Activated T-cell treated with anti-CD3 and anti-CD28 coated beads, Interleukin-2, amount 50 U/mL, for 4 hours (primary cell): ENCODE measurements around the gene ATOH8. TPM values are rescaled to one million over a fixed set of nuclear protein-coding genes. Genes with fewer than 3 reads are reported as not detected.

Experiments used
- ATAC-seq, 2 donors: fragments of 200-7000 bp; cut with Tn5 transposase; one replicate each; pipeline ENCODE4 v1.10.0; 2021
- DNase-seq: peaks from one replicate; pipeline ENCODE4 v3.0.0-alpha.2; 2020
- H3K27me3 Mint-ChIP-seq: one replicate; pipeline ENCODE4 v1.8.0; 2021; ENCODE audit warnings: low read depth, mixed read lengths
- H3K36me3 Mint-ChIP-seq: one replicate; pipeline ENCODE4 v1.8.0; 2022; ENCODE audit warnings: mixed read lengths; ENCODE audit not compliant: insufficient read depth
- H3K4me1 Mint-ChIP-seq: one replicate; pipeline ENCODE4 v1.8.0; 2021; ENCODE audit warnings: low read depth, mixed read lengths
- H3K4me3 Mint-ChIP-seq: one replicate; pipeline ENCODE4 v1.8.0; 2021; ENCODE audit warnings: mild to moderate bottlenecking, moderate library complexity, mixed read lengths
- H3K9me3 Mint-ChIP-seq: one replicate; pipeline ENCODE4 v1.8.0; 2021; ENCODE audit warnings: mixed read lengths
- total RNA-seq, 3 donors: library from RNA; stranded (reverse); gene quantifications; one replicate each; pipeline ENCODE4 v1.2.1, GENCODE V29; 2021

The ATOH8 gene
- total RNA-seq, result not detected

GRCh38 chr2:85753525-85754312 is at the start of gene ATOH8:
TSS of gene ATOH8 (plus strand) at chr2:85753991. CDS start at chr2:85754190, 199 bp downstream.
- ATAC-seq, result peak; percentile 19 to 31
- H3K4me1 Mint-ChIP-seq, result peaks cover 15% of the 10 kb centered on the region
- peak within 1 kb of the TSS; percentile 76 for H3K4me3 Mint-ChIP-seq
- DNase-seq, result no peak
- H3K36me3 Mint-ChIP-seq, result no peaks in the 10 kb centered on the region
- H3K9me3 Mint-ChIP-seq, result no peaks in the 10 kb centered on the region
- peaks cover 75% of the 10 kb centered on the region for H3K27me3 Mint-ChIP-seq

- Mint-ChIP-seq H3K4me1 (peaks cover 41% of the 10 kb centered on the region), H3K9me3 (no peaks in the 10 kb centered on the region), H3K27me3 (peaks cover 14% of the 10 kb centered on the region), H3K4me3 (no peak overlapping the region), H3K36me3 (no peaks in the 10 kb centered on the region)
- DNase-seq, result no peak
- ATAC-seq, result no peak
Observed at GRCh38 chr2:85704038-85704437, 49.8 kb upstream of the ATOH8 start.

DNA sequence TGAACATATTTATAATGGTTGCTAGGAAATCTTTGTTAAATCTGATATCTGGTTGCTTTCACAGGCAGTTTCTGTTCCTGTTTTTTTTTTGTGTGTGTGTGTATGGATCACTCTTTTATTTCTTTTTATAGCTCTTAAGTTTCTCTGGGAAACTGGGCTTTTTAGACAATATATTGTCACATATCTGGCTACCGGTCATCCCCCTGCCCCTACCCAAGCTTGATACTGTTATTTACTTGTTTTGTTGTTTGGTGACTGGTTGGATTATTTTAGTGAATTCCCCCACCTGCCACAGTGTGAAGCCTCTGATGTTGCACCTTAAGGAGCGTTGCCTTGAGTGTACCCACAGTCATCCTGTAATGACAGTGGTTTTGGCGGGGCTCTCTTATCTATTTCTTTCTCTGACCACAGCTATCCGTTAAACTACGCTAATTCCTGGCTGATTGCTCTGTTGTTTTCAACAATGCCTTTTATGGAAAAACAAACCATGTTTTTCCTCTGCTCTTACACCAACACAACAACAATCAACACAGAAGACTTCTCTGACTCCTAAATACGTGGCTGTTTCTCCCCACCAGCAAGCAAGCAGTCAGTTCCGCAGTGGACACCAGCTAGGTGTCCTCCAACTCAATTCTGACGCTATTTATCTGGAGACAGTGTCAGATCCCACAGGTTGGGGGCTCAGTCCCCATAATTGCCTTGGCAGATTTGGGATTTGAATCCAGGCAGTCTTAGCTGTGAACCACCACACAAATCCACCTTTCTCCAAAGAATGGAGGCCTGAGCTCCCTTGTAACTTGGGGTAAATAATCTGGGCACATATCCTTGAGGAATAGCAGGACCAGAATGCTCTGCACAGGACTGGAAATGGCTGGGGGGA is 48.8 kb upstream of the ATOH8 start:
- Mint-ChIP-seq H3K9me3 (no peaks in the 10 kb centered on the region), H3K27me3 (peaks cover 14% of the 10 kb centered on the region), H3K4me3 (no peak overlapping the region), H3K4me1 (peaks cover 39% of the 10 kb centered on the region), H3K36me3 (no peaks in the 10 kb centered on the region)
- DNase-seq (no peak), ATAC-seq (peak in 1 of 2 donors; percentile 41)

DNA sequence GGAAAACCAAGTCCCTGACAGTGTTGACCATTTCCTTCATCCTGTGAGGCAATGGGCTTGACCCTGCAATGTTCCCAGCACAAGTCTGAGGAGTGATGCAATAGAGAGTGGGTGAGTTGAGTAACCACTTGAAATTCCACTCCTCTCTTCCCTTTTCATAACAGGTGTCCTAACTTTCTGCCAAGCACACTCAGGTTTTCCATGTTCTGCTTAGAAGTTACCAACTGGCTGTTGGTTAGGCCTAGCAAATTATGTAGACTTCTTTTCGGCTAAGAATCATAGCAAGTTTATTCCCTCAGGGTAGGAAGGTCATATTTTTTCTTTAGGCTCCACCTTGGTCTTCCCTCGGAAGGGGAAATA is 48.1 kb upstream of the ATOH8 start:
- ATAC-seq (no peak), DNase-seq (no peak)
- Mint-ChIP-seq H3K4me3 (no peak overlapping the region), H3K4me1 (peaks cover 39% of the 10 kb centered on the region), H3K9me3 (no peaks in the 10 kb centered on the region), H3K36me3 (no peaks in the 10 kb centered on the region), H3K27me3 (peaks cover 14% of the 10 kb centered on the region)

- no peaks in the 10 kb centered on the region for H3K9me3 Mint-ChIP-seq
- no peaks in the 10 kb centered on the region for H3K36me3 Mint-ChIP-seq
- DNase-seq, result no peak
- peaks cover 14% of the 10 kb centered on the region for H3K27me3 Mint-ChIP-seq
- H3K4me1 Mint-ChIP-seq, result peaks cover 37% of the 10 kb centered on the region
- no peak overlapping the region for H3K4me3 Mint-ChIP-seq
- no peak for ATAC-seq
Observed at GRCh38 chr2:85706063-85706462, 47.7 kb upstream of the ATOH8 start.

- H3K4me3 Mint-ChIP-seq, result no peak overlapping the region
- no peaks in the 10 kb centered on the region for H3K9me3 Mint-ChIP-seq
- H3K4me1 Mint-ChIP-seq, result peaks cover 35% of the 10 kb centered on the region
- H3K36me3 Mint-ChIP-seq, result no peaks in the 10 kb centered on the region
- no peak for DNase-seq
- ATAC-seq, result peak in 1 of 2 donors; percentile 4
- peaks cover 14% of the 10 kb centered on the region for H3K27me3 Mint-ChIP-seq
Observed at GRCh38 chr2:85706599-85707296, 47.0 kb upstream of the ATOH8 start.

DNA sequence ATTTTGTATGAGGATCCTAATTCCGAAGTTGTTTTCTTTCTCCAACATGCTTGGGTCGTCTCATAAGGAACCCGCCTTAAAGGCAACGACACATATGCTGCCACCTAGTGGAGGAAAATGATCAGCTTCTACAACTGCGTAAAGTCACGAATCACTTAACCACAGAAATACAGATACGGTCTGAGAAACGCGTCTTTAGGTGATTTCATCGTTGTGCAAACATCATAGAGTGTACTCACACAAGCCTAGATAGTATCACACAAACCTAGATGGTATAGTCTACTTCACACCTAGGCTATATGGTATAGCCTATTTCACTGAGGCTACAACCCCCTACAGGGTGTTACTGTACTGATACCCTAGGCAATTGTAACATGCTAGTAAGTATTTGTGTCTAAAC is 46.5 kb upstream of the ATOH8 start:
- DNase-seq (peak; percentile 45), ATAC-seq (peak; percentile 88)
- Mint-ChIP-seq H3K9me3 (no peaks in the 10 kb centered on the region), H3K27me3 (peaks cover 14% of the 10 kb centered on the region), H3K36me3 (no peaks in the 10 kb centered on the region), H3K4me1 (peaks cover 30% of the 10 kb centered on the region), H3K4me3 (no peak overlapping the region)

DNA sequence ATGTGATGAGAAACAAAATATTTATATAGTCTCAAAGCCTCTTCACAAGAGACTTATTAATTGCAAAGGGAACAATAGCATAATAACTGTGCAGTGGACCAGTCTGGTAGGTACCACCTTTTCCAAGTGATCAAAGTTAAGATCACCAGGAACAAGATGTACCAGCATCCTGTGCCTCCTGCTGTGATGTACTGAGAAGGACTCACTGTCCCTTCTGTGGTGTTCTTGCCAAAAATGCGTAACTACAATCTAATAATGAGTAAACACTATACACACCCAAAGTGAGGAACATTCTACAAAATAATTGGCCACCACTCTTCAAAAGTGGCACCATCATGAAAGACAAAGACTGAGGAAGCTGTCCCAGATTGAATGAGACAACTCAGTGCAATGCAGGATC is 45.1 kb upstream of the ATOH8 start:
- DNase-seq (no peak), ATAC-seq (no peak)
- Mint-ChIP-seq H3K27me3 (peaks cover 14% of the 10 kb centered on the region), H3K36me3 (no peaks in the 10 kb centered on the region), H3K4me1 (peaks cover 19% of the 10 kb centered on the region), H3K4me3 (no peak overlapping the region), H3K9me3 (no peaks in the 10 kb centered on the region)

- H3K4me1 Mint-ChIP-seq, result peaks cover 22% of the 10 kb centered on the region
- no peak overlapping the region for H3K4me3 Mint-ChIP-seq
- no peaks in the 10 kb centered on the region for H3K9me3 Mint-ChIP-seq
- ATAC-seq (no peak), DNase-seq (no peak)
- no peaks in the 10 kb centered on the region for H3K36me3 Mint-ChIP-seq
- peaks cover 14% of the 10 kb centered on the region for H3K27me3 Mint-ChIP-seq
Observed at GRCh38 chr2:85709401-85709811, 44.4 kb upstream of the ATOH8 start.

GRCh38 chr2:85710687-85711577 is 42.9 kb upstream of the ATOH8 start:
- no peak for ATAC-seq

DNA sequence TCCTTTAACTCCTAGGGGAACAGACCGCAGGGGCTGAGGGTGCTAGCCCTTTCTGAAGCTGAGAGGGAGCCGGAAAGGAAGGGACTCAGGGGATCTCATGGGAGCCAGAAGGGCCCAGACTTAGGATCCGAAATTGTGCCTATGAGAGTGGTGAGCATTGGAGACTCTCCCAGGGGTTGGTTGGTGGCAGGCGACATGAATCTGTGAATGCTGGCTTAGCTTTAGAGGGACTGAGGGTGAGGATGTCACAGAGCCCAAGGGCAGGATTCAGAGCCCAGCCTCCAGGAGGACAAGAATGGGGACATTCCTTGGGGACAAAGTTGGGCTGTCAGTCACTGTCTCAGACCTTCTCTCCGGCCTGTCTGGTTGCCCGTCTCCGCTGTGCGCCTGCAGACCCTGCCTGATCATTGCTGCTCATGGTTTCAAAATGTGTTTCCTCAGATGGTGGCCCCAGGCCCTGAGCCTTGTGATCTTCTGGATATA is 42.2 kb upstream of the ATOH8 start:
- DNase-seq, result no peak
- H3K4me3 Mint-ChIP-seq, result no peak overlapping the region
- no peaks in the 10 kb centered on the region for H3K9me3 Mint-ChIP-seq
- no peak for ATAC-seq
- no peaks in the 10 kb centered on the region for H3K36me3 Mint-ChIP-seq
- peaks cover 10% of the 10 kb centered on the region for H3K4me1 Mint-ChIP-seq
- peaks cover 10% of the 10 kb centered on the region for H3K27me3 Mint-ChIP-seq

More at GRCh38 chr2:85710687-85711577, 42.9 kb upstream of the ATOH8 start:
- H3K9me3 Mint-ChIP-seq, result no peaks in the 10 kb centered on the region
- no peaks in the 10 kb centered on the region for H3K36me3 Mint-ChIP-seq
- H3K4me1 Mint-ChIP-seq, result peaks cover 11% of the 10 kb centered on the region
- no peak for DNase-seq
- H3K27me3 Mint-ChIP-seq, result peaks cover 14% of the 10 kb centered on the region
- no peak overlapping the region for H3K4me3 Mint-ChIP-seq

DNA sequence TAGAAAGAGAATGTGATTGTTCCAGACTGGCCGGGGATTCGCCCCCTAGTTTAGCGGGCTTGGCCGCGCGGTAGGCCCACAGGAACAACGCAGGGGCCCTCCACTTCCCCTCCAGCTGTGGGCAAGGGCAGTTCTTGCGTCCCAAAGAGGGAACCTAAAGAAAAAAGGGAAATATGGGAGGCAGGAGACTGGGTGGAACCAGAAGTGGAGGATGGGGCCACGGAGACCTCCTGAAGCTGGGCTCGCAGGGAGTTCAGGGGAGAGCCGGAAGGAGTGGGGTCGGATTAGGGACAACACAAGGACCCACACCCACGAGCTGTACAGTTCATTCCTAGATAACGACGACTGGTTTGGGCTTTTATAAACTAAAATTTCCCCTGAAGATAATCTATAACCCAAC is 41.5 kb upstream of the ATOH8 start:
- DNase-seq, result no peak
- H3K27me3 Mint-ChIP-seq, result peaks cover 8% of the 10 kb centered on the region
- no peak overlapping the region for H3K4me3 Mint-ChIP-seq
- peaks cover 8% of the 10 kb centered on the region for H3K4me1 Mint-ChIP-seq
- H3K36me3 Mint-ChIP-seq, result no peaks in the 10 kb centered on the region
- no peak for ATAC-seq
- H3K9me3 Mint-ChIP-seq, result no peaks in the 10 kb centered on the region

- Mint-ChIP-seq H3K36me3 (no peaks in the 10 kb centered on the region), H3K4me3 (no peak overlapping the region), H3K9me3 (no peaks in the 10 kb centered on the region), H3K4me1 (peaks cover 8% of the 10 kb centered on the region), H3K27me3 (peaks cover 6% of the 10 kb centered on the region)
- no peak for DNase-seq
- ATAC-seq, result no peak
Observed at GRCh38 chr2:85712849-85713612, 40.8 kb upstream of the ATOH8 start.
